ENCODE measurements around the gene PPARG.
"Not testable (repeated sequence)": the region's sequence is repeated elsewhere in the genome, so short reads cannot be mapped to it uniquely, and the experiment has no call there.

PPARG gene

DNA sequence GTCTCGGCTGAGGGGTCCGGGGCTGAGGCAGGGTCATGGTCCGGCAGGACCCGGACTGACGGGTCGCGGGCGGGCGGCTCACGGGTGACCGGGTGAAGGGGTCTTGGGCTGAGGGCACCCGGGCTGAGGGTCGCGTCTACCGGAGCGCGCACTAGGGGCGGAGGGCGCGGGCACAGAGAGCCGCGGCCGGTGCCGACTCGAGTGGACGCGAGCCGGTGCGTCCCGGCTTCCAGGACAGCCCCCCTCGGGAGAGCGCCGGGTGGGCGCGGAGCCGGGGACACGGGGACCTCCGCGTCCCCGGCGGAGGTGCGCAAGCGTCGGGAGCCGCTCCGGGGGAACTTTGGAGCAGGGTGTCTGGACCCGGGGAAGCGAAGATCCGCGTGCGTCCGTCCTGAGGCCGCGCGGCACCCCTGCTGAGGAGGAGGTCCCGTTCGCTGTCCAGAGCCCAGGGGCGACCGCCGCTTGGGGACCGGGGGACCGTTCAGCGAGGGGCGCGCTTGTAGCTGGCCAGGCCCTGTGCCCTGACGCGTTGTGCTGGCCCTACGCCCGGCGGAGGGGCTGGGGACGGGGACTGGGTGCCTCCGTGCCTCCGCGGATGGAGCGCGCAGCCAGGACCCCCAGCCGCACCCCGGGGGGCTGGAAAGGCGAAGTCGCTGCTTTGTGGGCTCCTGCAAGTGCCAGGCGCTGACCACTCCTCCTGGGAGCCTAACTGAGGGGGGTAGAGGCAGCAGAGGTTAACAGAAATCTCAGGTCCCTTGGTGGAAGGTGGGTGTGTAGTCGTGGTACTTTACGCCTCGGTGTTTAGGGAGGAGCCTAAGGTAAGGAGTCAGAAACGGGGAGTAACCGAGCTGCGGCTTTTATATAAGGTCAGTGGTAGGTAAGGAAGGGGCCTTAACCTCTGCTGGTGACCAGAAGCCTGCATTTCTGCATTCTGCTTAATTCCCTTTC lies at the start of gene PPARG:
Gene PPARG, plus strand, starts transcription at position 889 of the 948 bp plus-strand sequence. CDS start 90,642 bp downstream, outside the sequence.
- no peak for DNase-seq

DNA sequence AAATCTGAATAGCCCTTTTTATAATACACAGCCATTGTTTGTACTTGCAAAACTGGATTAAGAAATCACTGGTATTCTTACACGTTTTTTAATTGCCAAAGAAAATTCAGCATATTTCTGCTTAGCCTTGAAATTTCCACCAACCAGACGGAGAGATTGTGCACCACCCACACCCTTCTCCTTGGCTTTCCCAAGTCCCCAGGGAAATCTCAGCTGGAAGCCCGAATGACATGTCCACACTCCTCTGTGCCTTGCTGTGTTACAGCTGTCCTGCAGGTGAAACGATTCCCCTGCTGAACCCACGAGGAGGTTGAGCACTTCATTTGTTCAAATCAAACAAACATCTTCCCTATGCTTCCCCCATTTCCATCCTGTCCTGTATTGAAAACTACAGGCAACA lies 49.6 kb upstream of the PPARG start:
- no peak for DNase-seq

DNA sequence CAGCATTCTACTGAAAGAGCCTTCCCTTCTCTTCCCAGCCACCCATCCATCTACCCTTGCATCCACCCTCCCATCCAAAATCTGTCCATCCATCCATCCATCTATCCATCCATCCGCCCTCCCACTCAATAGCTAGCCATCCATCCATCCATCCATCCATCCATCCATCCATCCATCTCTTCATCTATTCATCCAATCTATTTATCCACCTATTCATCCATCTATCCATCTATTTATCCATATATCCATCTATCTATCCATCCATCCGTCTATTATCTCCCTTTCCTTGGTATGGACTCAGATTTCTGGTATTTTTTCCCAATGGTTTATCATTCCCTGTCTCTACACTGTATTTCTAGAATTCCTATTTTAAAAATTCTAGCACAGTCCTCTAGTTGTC lies 46.1 kb upstream of the PPARG start:
- DNase-seq: no peak

GRCh38 chr3:12246497-12247163 lies 42.2 kb upstream of the PPARG start:
- no peak for DNase-seq

GRCh38 chr3:12247411-12247810 lies 41.5 kb upstream of the PPARG start:
- no peak for DNase-seq

DNA sequence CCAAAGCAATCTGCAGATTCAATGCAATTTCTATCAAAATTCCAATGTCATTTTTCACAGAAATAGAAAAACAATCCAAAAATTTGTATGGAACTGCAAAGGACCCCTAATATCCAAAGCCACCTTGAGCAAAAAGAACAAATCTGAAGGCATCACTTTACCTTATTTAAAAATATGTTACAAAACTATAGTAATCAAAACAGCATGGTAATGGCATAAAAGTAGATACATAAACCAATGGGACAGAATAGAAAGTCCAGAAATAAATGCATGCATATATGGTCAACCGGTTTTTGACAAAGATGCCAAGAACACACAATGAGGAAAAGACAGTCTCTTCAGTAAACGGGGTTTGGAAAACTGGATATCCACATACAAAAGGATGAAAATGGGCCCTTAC lies 39.4 kb upstream of the PPARG start:
- no peak for DNase-seq

- DNase-seq: no peak
These were observed 36.0 kb upstream of the PPARG start for GRCh38 chr3:12252889-12253288.

DNA sequence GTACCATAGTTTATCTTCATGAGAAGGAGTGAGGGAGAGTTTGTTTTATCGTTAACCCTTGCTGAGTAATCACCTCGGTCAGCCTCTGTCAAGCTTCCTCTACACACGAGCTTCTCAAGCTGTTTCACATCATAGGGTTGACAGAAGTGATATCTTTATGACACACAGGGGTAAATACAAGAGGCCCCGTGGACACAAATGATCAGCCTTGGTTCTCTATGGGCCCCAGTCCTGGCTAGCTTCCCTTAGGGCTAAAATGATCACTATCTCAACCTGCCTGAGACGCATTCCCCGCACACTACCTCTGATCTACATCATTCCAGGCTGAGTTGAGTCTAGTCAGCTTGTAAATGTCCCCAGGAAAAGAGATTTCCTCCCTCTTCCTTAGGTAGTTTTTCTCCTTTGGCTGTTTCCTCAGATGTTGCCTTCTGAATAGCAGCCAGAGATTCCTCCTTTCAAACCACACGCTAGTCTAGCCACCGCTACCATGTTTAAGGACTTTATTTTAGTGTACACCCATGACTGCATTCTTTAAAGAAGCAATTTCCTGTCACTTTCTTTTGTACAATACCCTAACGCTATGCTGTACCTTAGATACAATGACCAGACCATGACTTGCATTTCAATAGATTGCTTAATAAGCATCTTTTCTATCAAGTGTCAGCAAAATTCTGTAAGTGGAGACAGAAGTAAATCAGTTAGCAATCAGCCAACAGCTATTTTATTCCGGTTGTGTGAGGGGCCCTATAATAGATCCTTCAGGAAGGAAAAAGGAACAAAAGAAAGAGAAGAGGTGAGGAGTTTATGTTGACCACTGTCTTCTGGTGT lies 35.1 kb upstream of the PPARG start:
- DNase-seq: no peak

- DNase-seq: no peak
These were observed 33.5 kb upstream of the PPARG start for GRCh38 chr3:12255393-12255792.

- DNase-seq: no peak
These were observed 30.0 kb upstream of the PPARG start for GRCh38 chr3:12258911-12259310.

DNA sequence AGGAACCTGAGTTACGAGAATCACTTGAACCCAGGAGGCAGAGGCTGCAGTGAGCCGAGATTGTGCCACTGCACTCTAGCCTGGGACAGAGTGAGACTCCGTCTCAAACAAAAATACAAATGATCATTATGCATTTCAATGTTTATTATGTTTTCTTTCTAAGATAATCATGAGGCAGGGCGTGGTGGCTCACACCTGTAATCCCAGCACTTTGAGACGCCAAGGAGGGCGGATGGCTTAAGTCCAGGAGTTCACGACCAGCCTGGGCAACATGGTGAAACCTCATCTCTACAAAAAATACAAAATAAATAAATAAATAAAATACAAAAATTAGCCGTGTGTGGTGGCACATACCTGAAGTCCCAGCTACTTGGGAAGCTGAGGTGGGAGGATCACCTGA lies 26.7 kb upstream of the PPARG start:
- DNase-seq: not testable (repeated sequence)

DNA sequence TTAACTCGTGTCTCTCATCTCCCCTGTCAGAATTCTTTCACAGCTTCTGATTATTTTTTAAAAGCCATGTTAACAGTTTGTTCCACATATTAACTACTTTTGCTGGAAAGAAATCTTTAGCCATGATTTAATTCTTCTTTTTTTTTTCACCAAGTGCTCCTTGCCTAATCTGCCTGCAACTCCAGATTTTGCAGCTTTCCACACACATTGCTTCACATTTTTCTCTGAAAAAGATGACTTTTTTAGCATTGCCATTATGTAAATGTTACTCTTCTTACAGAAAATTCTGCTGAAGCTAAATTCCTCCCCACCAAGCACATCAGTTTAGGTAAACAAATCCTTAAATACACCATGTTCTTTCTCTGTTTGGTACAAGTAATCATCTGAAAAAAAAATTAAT lies 23.4 kb upstream of the PPARG start:
- no peak for DNase-seq

DNA sequence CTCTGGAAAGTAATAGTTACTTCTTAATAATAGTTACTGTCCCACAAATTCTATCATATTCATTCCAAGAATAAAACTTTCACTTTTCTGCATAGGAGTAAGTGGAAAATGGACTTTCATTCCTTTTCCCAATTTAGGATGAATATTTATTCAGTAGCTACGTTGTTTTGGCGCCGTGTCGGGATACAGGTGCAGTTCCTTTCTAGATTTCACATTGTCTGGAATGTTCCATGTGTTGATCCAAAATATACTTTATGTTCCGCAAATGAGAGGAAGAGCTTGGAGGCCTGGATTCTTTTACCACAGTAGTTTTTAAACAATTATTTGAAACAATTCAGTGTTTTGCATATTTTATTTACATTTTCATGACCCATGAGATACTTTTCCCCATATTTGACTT lies 22.8 kb upstream of the PPARG start:
- no peak for DNase-seq

DNA sequence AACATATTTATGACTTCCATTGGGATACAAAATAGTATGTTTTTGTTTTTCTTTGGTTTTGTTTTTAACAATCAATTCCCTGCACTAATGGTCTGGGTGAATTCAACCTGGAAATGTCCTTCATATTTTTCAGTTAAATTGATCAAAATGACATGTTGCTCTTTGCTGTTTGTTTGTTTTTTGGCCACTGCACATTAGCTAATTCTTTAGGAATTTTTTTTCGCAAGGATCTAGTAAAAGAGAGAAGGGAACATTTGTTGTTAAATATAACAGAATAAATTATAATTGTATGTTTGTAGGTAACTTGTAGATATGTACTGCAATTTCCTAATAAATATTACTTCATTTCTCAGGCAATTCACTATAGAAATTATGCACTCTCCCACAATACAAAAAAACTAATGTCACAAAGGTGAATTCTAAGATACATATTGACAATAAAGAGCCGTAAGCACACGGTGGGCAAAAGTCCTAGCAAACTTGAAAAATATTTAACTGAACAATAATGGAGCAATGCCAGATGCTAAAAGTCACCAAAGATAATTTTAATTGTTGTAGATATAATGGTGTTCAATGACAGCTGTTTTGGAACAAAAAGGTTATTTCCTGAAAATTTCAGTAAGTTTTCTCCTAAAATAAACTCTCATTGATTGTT lies 21.4 kb upstream of the PPARG start:
- DNase-seq: no peak

DNA sequence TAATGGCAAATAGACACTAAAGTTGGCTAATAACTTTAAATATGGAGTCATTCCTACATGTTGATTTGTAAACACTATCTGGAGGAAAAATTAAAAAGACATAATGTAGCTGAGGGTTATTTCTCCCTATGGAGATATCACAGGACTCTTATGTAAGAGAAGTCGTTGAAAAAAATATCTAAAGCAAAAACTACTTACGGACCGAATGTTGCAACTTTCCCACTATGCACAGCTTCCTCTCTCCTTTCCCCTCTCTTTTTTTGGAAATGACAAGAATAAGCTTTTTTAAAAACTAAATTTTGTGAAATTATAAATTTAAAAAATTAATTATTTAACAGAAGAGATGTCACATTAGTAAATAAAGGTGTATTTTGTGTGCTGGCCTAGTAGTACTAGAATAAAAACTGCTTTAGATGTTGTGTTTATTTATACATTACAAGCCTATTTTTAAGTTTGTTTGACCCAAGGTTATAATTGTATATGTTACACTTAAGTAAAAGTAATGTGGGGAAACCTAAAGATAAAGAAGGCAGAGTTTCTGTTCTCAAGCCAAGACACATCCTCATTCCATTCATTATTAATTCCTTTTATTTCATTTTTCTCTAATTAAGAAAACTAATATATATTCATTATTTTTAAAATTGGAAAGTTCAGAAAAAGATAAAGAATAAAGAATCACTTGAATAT lies 20.7 kb upstream of the PPARG start:
- no peak for DNase-seq

DNA sequence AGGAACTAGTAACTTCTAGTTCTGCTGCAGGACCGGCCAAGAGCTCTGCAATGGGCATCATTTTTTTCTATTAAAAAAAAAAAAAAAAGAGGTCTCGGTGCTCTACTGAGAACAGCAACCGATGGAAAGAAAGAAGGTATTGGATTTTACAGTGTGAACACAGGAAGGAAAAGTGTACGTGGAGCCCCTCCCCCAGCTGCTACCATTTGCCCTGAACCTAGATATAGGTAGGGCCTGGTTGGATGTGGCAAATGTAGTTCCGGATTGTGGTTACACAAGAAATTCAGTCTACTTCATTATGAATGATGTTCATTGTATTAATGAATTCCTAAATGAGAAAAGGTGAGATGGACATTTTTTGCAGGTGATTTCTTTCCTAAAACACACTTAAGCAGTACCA lies 17.9 kb upstream of the PPARG start:
- no peak for DNase-seq

DNA sequence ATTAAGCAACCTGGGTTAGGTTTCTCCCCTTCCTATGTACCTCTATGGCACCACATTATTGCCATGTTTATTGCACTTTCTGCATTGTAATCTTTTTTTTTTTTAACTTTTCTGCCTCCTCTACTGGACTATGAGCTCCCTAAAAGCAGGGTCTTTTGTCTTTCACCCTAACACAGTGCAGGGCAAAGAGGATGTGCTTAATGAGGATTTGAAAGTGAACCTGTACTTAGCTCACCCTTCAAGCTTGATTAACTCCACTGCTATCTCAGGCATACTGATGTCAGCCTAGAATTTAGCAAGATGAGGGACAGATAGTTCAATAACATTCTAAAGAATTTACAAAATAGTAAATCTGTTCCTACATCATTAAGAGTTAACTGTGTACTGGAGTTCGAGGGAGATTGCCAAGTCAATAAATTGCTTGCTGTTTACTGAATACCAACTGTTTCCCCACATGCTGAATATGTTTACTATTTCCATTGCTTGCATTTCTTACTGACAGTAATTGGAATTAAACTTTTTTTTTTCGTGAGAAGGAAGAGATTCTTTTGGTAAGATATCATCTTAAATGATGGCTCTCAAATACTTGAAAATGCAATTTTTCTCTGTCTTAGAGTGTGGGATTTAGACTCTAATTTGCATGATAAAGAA lies 15.7 kb upstream of the PPARG start:
- DNase-seq: no peak

DNA sequence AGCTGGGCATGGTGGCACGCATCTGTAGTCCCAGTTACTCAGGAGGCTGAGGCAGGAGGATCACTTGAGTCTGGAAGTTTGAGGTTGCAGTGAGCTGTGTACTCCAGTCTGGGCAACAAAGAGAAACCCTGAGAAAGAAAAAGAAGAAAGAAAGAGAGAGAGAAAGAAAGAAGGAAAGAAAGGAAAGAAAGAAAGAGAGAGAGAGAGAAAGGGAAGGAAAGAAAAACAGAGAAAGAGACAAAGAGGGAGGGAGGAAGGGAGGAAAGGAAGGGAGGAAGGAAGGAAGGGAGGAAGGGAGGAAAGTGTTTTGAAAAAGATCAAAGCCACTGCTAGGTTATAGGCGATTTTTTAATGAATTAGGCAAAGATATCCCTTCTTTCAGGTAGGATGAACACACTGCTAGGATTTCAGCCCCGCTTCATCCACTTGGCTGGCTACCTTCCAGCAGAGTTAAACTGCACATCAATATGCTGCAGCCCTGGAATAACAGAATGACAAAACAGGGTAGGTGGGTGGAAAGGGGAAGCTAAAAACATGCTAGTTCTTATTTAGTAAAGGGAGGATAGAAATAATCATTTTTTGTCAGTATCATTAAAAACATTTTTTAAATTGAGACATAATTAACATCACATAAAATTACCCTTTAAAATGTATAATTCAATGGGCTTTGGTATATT lies 12.8 kb upstream of the PPARG start:
- DNase-seq: no peak

- DNase-seq: not testable (repeated sequence)
These were observed 12.0 kb upstream of the PPARG start for GRCh38 chr3:12276827-12277226.

DNA sequence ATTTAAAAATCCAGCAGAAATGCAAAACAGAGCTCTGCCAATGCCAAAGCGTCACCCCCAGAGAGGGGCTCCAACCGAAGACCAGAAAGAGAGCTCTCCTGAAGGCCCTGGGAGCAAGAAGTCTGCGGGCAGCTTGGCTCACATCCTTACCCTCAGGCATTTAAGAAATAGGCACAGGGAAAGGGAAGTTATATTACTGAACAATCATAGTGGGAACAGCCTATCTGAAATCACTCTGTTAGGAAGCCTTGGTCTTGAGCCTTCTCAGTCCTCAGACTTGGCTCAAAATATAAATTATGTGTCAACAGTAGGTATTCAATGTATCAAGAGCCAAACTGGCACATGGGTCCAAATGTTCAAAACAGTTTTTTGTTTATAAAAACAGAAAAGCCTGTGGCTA lies 10.3 kb upstream of the PPARG start:
- DNase-seq: no peak

All from CD4-positive, alpha-beta T cell treated with Interferon gamma for 1 hour (primary cell).